ENCODE results near the gene SLC38A1.

SLC38A1 gene

GRCh38 chr12:46265102-46265501 is 3.7 kb downstream of the SLC38A1 start:
- peak overlapping the region; percentile 91 for H3K4me3 ChIP-seq (ENCODE audit: low read depth, low read length, poor library complexity, severe bottlenecking)
- no peaks in the 10 kb centered on the region for H3K27me3 ChIP-seq (ENCODE audit: insufficient read depth, low read length)
- no peaks in the 10 kb centered on the region for H3F3A ChIP-seq (ENCODE audit: insufficient read depth, low read length)
- peak overlapping the region; percentile 93 for H3K27ac ChIP-seq (ENCODE audit: low read depth, low read length, poor library complexity, severe bottlenecking)
- TF ChIP-seq, protein P1, sequence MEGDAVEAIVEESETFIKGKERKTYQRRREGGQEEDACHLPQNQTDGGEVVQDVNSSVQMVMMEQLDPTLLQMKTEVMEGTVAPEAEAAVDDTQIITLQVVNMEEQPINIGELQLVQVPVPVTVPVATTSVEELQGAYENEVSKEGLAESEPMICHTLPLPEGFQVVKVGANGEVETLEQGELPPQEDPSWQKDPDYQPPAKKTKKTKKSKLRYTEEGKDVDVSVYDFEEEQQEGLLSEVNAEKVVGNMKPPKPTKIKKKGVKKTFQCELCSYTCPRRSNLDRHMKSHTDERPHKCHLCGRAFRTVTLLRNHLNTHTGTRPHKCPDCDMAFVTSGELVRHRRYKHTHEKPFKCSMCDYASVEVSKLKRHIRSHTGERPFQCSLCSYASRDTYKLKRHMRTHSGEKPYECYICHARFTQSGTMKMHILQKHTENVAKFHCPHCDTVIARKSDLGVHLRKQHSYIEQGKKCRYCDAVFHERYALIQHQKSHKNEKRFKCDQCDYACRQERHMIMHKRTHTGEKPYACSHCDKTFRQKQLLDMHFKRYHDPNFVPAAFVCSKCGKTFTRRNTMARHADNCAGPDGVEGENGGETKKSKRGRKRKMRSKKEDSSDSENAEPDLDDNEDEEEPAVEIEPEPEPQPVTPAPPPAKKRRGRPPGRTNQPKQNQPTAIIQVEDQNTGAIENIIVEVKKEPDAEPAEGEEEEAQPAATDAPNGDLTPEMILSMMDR (IDR thresholded peaks at IDR 0.05; ENCODE audit: low read length) = no peak
- TF ChIP-seq EZH2 (IDR thresholded peaks at IDR 0.05; ENCODE audit: borderline replicate concordance, low read length) = no peak
- H3K9me3 ChIP-seq (ENCODE audit: low read length) = no peaks in the 10 kb centered on the region
- peak overlapping the region; percentile 87 for H3K4me2 ChIP-seq (ENCODE audit: low read length)
- peaks cover 85% of the 10 kb centered on the region for H3K79me2 ChIP-seq (ENCODE audit: insufficient read depth, low read length)
- no peaks in the 10 kb centered on the region for H4K20me1 ChIP-seq (ENCODE audit: insufficient read depth, low read length)
- H2AFZ ChIP-seq (ENCODE audit: low read length) = no peak overlapping the region
- no peaks in the 10 kb centered on the region for H3K9me2 ChIP-seq (ENCODE audit: low read depth, low read length)
- peaks cover 50% of the 10 kb centered on the region for H3K4me1 ChIP-seq (ENCODE audit: insufficient read depth, low read length, severe bottlenecking)
- H3K36me3 ChIP-seq (ENCODE audit: insufficient read depth, low read length) = peaks cover 77% of the 10 kb centered on the region
- peak overlapping the region; percentile 99; the same call in 1 of the 2 replicates for H3K9ac ChIP-seq (ENCODE audit: low read length)

- peaks cover 96% of the 10 kb centered on the region for H3K79me2 ChIP-seq (ENCODE audit: insufficient read depth, low read length)
- TF ChIP-seq EZH2 (IDR thresholded peaks at IDR 0.05; ENCODE audit: borderline replicate concordance, low read length) = no peak
- TF ChIP-seq, protein P1 (IDR thresholded peaks at IDR 0.05; ENCODE audit: low read length) = no peak
- peaks cover 43% of the 10 kb centered on the region for H3K4me1 ChIP-seq (ENCODE audit: insufficient read depth, low read length, severe bottlenecking)
- H3K9ac ChIP-seq (ENCODE audit: low read length) = no peak overlapping the region; the same call in 1 of the 2 replicates
- H3K27me3 ChIP-seq (ENCODE audit: insufficient read depth, low read length) = no peaks in the 10 kb centered on the region
- no peaks in the 10 kb centered on the region for H3K9me3 ChIP-seq (ENCODE audit: low read length)
- no peaks in the 10 kb centered on the region for H3K9me2 ChIP-seq (ENCODE audit: low read depth, low read length)
- H3K27ac ChIP-seq (ENCODE audit: low read depth, low read length, poor library complexity, severe bottlenecking) = peak overlapping the region; percentile 1
- peak overlapping the region; percentile 22 for H3K4me3 ChIP-seq (ENCODE audit: low read depth, low read length, poor library complexity, severe bottlenecking)
- peaks cover 86% of the 10 kb centered on the region for H3K36me3 ChIP-seq (ENCODE audit: insufficient read depth, low read length)
- H2AFZ ChIP-seq (ENCODE audit: low read length) = no peak overlapping the region
- H3K4me2 ChIP-seq (ENCODE audit: low read length) = peak overlapping the region; percentile 58
- no peaks in the 10 kb centered on the region for H3F3A ChIP-seq (ENCODE audit: insufficient read depth, low read length)
- no peaks in the 10 kb centered on the region for H4K20me1 ChIP-seq (ENCODE audit: insufficient read depth, low read length)
Measured at GRCh38 chr12:46264057-46264456, 4.8 kb downstream of the SLC38A1 start.

DNA sequence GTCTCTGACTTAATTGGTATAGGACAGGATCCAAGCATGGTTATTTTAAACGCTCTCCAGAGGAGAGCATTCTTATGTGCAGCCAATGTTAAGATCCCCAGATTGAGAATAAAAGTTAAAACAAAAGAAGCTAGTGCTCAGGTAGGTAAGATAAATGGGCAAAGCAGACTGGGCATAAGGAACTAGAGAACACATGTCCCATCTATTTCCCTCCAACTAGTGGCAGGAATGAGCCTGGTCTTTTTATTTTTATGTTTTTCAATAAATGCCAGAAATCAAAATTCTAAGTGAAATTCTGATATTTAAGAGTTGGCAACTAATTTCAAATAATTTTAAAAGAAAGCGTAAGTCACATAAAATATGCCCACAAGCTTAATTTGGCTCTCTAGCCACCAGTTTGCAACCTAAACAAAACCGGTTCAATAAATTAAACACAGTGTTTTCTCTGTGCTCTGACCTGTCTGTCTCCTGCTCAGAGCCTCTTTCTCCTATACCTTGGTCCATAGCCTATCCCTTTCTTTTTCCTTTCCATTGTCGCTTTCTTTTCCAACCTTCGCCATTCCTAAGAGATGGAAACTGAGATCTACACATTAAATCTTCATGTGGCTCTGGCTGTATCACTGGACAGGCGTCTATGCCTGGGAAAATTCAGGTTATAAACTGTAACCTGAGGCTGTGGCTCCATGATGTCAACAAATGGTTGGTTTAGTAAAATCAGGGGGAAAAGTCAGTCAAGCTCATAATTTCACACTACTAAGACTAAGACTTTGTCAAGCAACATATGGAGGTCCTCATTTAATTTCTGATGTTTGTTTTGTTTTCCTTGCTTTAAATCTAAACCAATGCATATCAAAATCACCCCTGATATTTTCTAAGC is 5.5 kb downstream of the SLC38A1 start:
- peak overlapping the region; percentile 58 for H3K4me2 ChIP-seq (ENCODE audit: low read length)
- H3K27ac ChIP-seq (ENCODE audit: low read depth, low read length, poor library complexity, severe bottlenecking) = no peak overlapping the region
- H3K9ac ChIP-seq (ENCODE audit: low read length) = no peak overlapping the region; the same call in 1 of the 2 replicates
- peaks cover 43% of the 10 kb centered on the region for H3K4me1 ChIP-seq (ENCODE audit: insufficient read depth, low read length, severe bottlenecking)
- H3K27me3 ChIP-seq (ENCODE audit: insufficient read depth, low read length) = no peaks in the 10 kb centered on the region
- peaks cover 100% of the 10 kb centered on the region for H3K79me2 ChIP-seq (ENCODE audit: insufficient read depth, low read length)
- H3K4me3 ChIP-seq (ENCODE audit: low read depth, low read length, poor library complexity, severe bottlenecking) = peak overlapping the region; percentile 22
- H2AFZ ChIP-seq (ENCODE audit: low read length) = no peak overlapping the region
- peaks cover 89% of the 10 kb centered on the region for H3K36me3 ChIP-seq (ENCODE audit: insufficient read depth, low read length)
- H3F3A ChIP-seq (ENCODE audit: insufficient read depth, low read length) = no peaks in the 10 kb centered on the region
- H4K20me1 ChIP-seq (ENCODE audit: insufficient read depth, low read length) = no peaks in the 10 kb centered on the region
- TF ChIP-seq EZH2 (IDR thresholded peaks at IDR 0.05; ENCODE audit: borderline replicate concordance, low read length) = no peak
- TF ChIP-seq, protein P1 (IDR thresholded peaks at IDR 0.05; ENCODE audit: low read length) = no peak
- no peaks in the 10 kb centered on the region for H3K9me3 ChIP-seq (ENCODE audit: low read length)
- no peaks in the 10 kb centered on the region for H3K9me2 ChIP-seq (ENCODE audit: low read depth, low read length)
